Activated naive CD4-positive, alpha-beta T cell treated with anti-CD3 and anti-CD28 coated beads, Interleukin-2, amount 50 U/mL, for 24 hours (primary cell): Measurements from ENCODE around the gene NEO1.

ENCODE experiments used
- H3K27ac Mint-ChIP-seq: one replicate; pipeline ENCODE4 v1.8.0; 2021; ENCODE audit warnings: mild to moderate bottlenecking, mixed read lengths
- H3K27me3 Mint-ChIP-seq: one replicate; pipeline ENCODE4 v1.8.0; 2021; ENCODE audit warnings: mixed read lengths
- H3K36me3 Mint-ChIP-seq: one replicate; pipeline ENCODE4 v1.8.0; 2021; ENCODE audit warnings: mixed read lengths
- H3K4me1 Mint-ChIP-seq: one replicate; pipeline ENCODE4 v1.8.0; 2021; ENCODE audit warnings: mixed read lengths
- H3K4me3 Mint-ChIP-seq: one replicate; pipeline ENCODE4 v1.8.0; 2021; ENCODE audit warnings: mild to moderate bottlenecking, mixed read lengths
- H3K9me3 Mint-ChIP-seq: one replicate; pipeline ENCODE4 v1.8.0; 2021; ENCODE audit warnings: mixed read lengths

NEO1 gene

DNA sequence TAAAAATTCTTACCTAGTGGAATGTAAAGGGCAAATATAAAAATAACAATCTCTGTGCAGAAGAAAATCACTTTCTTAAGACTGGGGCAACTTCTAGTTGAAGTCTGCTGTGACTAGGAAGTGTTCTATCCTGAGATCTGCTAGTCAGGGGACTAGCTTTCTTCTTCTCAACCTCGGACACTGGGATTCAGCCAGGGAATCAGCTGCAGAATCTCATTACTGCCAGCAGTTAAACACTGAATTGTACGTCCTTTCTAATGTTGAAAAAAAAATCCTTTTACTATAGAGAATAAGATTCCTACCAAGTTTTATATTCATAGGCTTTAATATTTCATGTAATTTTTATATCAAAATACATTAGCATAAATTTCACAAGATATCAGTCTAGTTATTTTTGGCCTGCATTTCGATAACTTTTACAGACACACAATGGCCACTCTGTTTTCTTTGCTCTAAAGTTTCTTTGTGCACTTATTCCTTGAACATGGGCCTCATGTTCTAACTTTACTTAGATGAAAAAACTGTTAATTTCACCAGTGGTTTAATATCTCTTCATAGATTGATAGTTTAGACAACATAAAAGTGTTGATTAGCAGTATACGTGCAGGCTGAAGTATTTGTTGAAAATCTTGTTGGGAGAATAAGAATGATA, 2.6 kb upstream of the NEO1 start:
- no peaks in the 10 kb centered on the region for H3K9me3 Mint-ChIP-seq
- no peaks in the 10 kb centered on the region for H3K27me3 Mint-ChIP-seq
- H3K4me1 Mint-ChIP-seq, result peaks cover 10% of the 10 kb centered on the region
- no peaks in the 10 kb centered on the region for H3K36me3 Mint-ChIP-seq
- no peak overlapping the region for H3K27ac Mint-ChIP-seq
- no peak overlapping the region for H3K4me3 Mint-ChIP-seq

DNA sequence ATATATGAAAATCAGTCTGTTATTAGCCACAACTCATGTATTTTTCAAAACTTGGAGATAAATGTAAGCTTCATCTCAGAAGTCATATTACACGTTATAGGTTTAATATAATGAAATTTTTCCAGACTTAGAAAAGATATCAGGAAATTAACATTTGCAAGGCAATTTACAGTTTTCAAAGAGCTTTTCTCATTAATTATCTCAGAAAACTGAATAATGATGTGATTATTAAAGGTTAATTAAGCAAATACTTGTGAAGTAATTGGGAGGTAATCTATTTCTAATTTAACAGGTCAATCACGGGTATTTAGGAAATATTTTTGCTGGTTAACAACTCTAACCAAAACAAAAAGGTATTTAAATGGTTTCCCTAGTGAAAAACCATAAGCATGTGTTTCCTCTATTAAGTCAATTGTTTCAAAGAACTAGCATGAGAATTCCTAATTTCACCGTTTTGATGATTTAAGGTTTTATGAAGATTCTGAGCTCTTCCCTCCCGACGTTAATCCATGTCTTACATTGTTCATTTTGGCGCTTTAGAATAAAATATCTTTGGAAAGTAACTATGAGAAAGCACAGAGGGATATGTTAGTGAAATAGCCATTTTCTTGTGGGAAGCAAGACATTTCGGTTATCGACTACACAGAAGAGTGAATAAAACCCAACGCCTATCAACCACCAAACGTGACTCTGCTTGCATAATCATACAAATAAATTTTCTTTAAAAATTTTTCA, 1.5 kb upstream of the NEO1 start:
- peaks cover 10% of the 10 kb centered on the region for H3K4me1 Mint-ChIP-seq
- H3K4me3 Mint-ChIP-seq, result peak overlapping the region; percentile 77
- no peaks in the 10 kb centered on the region for H3K36me3 Mint-ChIP-seq
- peak overlapping the region; percentile 37 for H3K27ac Mint-ChIP-seq
- no peaks in the 10 kb centered on the region for H3K27me3 Mint-ChIP-seq
- H3K9me3 Mint-ChIP-seq, result no peaks in the 10 kb centered on the region

DNA sequence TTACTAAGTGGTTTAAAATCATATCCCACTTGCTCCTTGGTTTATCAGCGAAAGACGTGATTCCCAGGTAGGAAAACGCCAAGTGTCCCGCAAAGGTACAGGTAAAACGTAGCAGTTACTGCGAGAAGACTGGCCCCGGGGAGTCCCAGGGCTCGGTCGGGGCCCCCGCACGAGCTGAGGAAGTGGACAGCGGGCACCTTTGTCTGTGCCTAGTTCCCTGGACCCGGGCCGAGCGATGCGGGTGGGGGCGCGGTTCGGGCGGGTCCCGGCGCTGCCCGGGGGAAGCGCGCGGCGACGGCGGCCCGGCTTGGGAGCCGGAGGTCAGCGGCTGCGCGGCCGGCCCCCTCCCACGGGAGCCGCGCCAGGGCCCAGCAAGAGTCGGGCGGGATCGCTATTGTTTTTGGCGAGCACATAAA, 864 bp upstream of the NEO1 start:
- Mint-ChIP-seq H3K4me1 (peaks cover 10% of the 10 kb centered on the region), H3K27me3 (no peaks in the 10 kb centered on the region), H3K36me3 (no peaks in the 10 kb centered on the region), H3K4me3 (peak overlapping the region; percentile 77), H3K9me3 (no peaks in the 10 kb centered on the region), H3K27ac (peak overlapping the region; percentile 37)

DNA sequence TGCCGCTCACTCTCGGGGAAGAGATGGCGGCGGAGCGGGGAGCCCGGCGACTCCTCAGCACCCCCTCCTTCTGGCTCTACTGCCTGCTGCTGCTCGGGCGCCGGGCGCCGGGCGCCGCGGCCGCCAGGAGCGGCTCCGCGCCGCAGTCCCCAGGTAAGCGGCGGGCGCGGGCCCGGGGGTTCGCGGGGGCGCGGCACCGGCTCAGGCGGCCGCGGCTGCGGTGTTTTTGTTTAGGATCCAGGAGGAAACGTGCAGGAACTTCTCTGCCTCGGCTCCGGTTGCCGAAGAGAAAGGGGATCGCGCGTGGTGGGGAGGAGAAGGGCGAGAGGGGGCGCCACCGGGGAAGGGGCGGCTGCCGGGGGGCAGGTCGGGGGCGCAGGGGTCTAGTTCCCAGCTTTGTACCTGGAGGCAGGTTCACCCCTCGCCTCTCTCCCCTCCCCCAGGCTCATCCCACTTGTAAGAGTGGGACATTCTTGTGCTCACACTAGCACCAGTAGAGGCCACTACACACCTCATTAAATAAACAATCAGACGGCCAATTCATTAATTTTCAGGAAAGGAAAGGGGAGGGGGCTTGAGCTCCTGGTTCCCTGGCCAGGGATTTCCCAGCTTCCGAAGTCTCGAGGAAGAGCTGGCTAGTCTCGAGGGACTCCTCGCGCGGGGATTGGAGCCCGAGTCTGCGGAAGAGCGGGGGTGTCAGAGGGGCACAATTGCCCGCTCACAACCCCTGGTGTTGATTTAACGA, 562 bp downstream of the NEO1 start:
- Mint-ChIP-seq H3K9me3 (no peaks in the 10 kb centered on the region), H3K27ac (no peak overlapping the region), H3K36me3 (no peaks in the 10 kb centered on the region), H3K4me1 (peaks cover 10% of the 10 kb centered on the region), H3K4me3 (peak overlapping the region; percentile 90), H3K27me3 (no peaks in the 10 kb centered on the region)

DNA sequence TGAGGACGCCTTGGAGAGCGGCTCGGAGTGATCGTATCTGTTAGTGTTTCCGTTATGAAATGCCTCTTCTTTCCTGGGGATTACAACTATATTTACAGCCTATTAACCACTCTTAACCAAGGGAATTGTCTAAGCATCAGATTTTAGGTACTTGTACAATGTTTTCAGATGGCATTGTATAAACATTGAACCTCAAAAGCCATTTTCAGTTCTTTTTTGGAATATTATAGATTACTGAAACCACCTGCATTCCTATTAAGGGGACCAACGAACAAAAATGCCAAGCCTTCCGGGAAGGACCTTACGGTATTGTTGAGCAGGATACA, 1.1 kb downstream of the NEO1 start:
- H3K36me3 Mint-ChIP-seq, result no peaks in the 10 kb centered on the region
- peak overlapping the region; percentile 90 for H3K4me3 Mint-ChIP-seq
- H3K4me1 Mint-ChIP-seq, result peaks cover 10% of the 10 kb centered on the region
- H3K27me3 Mint-ChIP-seq, result no peaks in the 10 kb centered on the region
- no peaks in the 10 kb centered on the region for H3K9me3 Mint-ChIP-seq
- peak overlapping the region; percentile 63 for H3K27ac Mint-ChIP-seq

DNA sequence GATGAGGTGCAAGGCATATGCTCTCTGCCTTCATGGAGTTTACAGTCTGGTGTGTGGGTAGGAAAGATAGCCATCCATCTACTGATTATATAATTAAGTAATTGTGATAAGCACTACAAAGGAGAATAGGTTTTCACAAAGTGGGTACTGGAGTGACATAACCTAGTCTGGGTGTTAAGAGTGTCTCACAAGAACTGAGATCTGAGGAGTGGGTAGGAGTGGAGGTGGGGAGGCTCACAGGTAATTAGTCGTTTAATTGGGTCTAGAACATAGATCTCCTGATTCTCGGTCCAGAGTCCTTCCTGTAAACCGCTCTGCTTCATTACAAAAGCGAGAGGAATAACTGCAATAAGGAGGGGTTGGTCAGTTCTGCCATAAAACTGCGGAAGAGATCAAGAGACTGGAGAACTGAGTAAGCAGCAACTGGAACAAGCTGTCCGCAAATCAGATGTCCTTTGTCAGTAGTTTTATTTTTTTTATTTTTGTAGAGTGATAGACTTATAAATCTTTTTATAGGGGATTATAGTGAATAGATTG, 2.2 kb downstream of the NEO1 start:
- Mint-ChIP-seq H3K27ac (no peak overlapping the region), H3K27me3 (no peaks in the 10 kb centered on the region), H3K4me1 (peaks cover 10% of the 10 kb centered on the region)

DNA sequence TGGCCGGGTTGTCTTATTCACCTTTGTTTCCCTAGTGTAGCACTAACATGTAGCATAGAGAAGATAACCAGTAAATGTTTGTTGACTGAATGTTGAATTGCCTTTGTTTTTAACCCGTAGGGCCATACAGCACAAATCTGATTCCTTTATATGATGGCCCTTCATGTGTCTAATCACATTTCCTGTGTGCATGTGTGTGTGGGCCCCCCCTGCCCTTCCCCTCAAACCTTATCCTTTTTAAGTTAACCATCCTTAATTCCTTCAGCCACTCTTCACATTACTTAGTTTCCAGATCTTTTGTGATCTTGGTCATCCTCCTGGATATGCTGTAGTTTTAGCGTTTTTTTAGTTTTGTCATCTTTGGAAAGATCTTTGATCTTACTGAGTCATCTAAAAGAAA, 4.2 kb downstream of the NEO1 start:
- no peaks in the 10 kb centered on the region for H3K9me3 Mint-ChIP-seq
- no peak overlapping the region for H3K27ac Mint-ChIP-seq
- H3K4me3 Mint-ChIP-seq, result no peak overlapping the region
- peaks cover 7% of the 10 kb centered on the region for H3K4me1 Mint-ChIP-seq
- H3K36me3 Mint-ChIP-seq, result no peaks in the 10 kb centered on the region
- H3K27me3 Mint-ChIP-seq, result no peaks in the 10 kb centered on the region

More for the DNA sequence above, 2.2 kb downstream of the NEO1 start:
- H3K36me3 Mint-ChIP-seq, result no peaks in the 10 kb centered on the region
- no peaks in the 10 kb centered on the region for H3K9me3 Mint-ChIP-seq
- H3K4me3 Mint-ChIP-seq, result no peak overlapping the region

DNA sequence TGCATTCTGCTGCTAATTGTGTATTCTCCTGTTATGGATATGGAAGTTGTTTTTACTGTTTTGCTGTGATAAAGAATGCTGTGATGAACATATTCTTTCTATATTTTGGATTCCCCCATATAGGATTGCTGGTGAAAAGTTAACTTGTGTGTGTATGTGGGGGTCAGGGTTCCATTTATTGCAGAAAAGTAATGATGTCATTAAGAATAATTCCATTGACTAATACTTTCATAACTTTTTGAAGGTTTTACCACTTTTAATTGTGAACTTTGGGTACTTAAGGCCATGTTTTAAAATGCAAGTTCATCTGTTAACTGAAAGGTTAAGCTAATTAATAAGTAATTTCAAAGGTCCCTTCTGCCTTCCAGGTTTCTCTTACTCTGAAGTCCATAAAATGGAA, 6.2 kb downstream of the NEO1 start:
- no peaks in the 10 kb centered on the region for H3K27me3 Mint-ChIP-seq
- H3K4me3 Mint-ChIP-seq, result no peak overlapping the region
- no peak overlapping the region for H3K27ac Mint-ChIP-seq
- H3K4me1 Mint-ChIP-seq, result peaks cover 1% of the 10 kb centered on the region
- H3K36me3 Mint-ChIP-seq, result no peaks in the 10 kb centered on the region
- no peaks in the 10 kb centered on the region for H3K9me3 Mint-ChIP-seq

DNA sequence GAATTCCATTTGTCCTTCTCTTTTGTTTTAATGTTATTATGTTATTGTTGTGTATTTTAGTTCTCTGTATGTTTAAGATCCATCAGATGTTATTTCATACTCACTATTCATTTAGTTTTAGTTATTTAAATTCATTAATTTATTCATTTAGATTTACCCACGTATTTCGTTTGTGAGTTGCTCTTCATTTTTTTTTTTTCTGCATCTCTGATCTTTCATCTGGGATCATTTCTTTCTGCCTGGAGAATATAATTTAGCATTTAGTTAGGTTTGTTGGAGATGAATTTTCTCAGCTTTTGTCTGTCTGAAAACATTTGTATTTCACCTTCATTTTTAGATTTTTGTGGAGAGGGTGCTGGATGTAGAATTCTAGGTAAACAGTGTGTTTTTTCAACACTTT, 12.9 kb downstream of the NEO1 start:
- Mint-ChIP-seq H3K9me3 (no peaks in the 10 kb centered on the region), H3K4me1 (no peaks in the 10 kb centered on the region), H3K27me3 (peaks cover 2% of the 10 kb centered on the region), H3K4me3 (no peak overlapping the region), H3K27ac (no peak overlapping the region), H3K36me3 (no peaks in the 10 kb centered on the region)

DNA sequence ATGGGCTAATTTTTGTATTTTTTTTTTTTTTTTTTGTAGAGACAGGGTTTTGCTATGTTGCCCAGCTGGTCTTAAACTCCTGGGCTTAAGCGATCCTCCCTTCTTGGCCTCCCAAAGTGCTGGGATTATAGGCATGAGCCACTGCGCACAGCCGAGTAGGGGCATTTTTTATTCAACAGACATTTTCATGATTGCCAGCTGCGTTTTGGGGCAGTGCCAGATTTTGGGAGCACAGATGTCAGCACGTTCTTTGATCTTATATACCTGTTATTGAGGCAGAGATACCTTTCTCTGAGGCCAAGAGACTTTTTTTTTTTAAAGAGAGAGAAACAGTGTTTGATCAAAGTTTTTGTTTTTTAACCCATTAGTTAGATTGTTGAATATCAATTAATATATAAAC, 16.8 kb downstream of the NEO1 start:
- Mint-ChIP-seq H3K36me3 (no peaks in the 10 kb centered on the region), H3K27ac (no peak overlapping the region), H3K9me3 (no peaks in the 10 kb centered on the region), H3K4me3 (no peak overlapping the region), H3K27me3 (peaks cover 2% of the 10 kb centered on the region), H3K4me1 (no peaks in the 10 kb centered on the region)

DNA sequence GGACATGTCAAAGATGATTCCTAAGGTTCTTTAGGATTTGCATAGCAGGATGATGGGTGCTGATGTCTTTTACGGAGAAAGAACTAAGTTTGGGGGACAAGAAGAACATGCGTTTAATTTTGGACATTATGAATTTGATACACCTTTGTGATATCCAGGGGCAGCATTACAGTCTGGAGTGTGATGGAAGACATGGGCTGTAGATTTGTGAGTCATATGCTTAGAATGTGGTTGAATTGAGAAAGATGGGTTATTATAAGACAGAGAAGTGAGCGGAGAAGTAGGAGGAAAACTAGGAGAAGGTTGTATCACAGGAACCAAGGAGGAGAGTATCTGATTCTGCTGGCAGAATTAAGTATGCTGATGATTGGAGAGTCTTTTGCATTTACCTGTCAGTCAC, 20.6 kb downstream of the NEO1 start:
- no peak overlapping the region for H3K27ac Mint-ChIP-seq
- no peaks in the 10 kb centered on the region for H3K9me3 Mint-ChIP-seq
- no peaks in the 10 kb centered on the region for H3K36me3 Mint-ChIP-seq
- H3K4me3 Mint-ChIP-seq, result no peak overlapping the region
- H3K27me3 Mint-ChIP-seq, result no peaks in the 10 kb centered on the region
- no peaks in the 10 kb centered on the region for H3K4me1 Mint-ChIP-seq

DNA sequence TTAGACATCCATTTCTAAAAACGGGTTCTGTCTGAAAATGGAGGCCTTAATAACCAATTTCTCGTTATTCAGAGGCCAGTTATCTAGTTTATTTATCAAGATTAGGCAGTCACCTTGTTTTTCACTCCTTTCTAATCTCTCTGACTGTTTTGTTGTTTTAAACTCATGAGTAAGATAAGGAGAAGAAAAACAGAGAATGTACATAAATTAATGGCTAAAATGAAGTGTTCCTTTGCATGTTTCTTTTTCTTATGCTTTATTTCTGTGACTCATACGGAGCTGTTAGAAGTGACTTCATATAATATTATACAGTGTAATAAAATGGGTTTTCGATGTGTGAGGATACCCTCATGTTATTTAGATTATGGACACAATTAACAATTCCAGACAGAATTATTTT, 22.0 kb downstream of the NEO1 start:
- Mint-ChIP-seq H3K36me3 (no peaks in the 10 kb centered on the region), H3K27ac (no peak overlapping the region), H3K27me3 (no peaks in the 10 kb centered on the region), H3K9me3 (no peaks in the 10 kb centered on the region), H3K4me1 (no peaks in the 10 kb centered on the region), H3K4me3 (no peak overlapping the region)

DNA sequence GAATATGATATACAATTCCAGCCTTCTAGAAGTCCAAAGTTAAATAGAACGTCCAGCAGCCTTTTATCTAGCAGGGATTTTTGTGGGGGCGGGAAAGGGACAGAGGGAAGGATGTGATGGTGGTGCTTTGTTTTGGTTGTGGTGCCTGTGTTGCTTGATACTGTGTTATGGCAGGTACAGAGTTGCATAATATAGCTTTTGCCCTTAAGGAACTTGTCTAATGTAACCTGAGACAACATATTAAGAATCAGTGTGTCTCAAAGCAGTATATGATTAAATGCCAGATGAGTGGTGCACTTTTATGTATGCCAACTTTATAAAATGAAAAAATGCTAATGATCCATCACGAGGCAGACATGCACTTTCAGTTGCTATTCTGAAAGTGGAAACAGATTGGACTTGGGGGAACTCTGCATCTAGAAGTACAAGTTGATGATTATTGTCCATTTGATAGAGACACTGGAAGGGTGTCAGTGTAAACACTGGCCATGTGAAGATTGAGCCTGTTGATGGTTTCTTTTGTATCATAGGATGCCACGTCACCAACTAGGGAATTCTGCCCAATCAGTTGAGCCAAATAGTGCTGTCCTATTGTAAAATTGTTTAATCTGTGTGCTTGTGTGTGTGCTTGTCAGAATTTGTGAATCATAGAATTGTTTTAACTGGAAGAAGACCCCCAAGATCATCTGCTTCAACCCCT, 23.0 kb downstream of the NEO1 start:
- no peaks in the 10 kb centered on the region for H3K36me3 Mint-ChIP-seq

DNA sequence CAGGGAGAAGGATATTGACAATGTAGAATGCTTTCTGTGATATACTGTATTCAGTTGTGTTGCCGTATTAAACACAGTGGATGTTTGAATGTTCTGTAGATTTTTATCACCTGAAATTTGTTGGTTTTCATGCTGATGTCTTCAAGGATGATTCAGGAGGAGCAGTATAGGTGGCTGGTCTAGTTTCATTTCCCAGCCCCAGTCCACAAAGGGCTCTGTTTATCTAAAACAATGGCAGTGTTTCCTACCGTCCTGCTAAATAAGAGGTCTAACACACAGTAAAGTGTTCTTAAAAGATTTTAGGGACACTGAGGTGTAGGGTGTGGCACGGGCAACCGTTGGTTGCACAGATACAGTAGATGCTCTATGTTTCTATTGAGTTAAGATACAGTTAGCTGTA, 26.0 kb downstream of the NEO1 start:
- H3K4me3 Mint-ChIP-seq, result no peak overlapping the region
- no peaks in the 10 kb centered on the region for H3K4me1 Mint-ChIP-seq
- H3K36me3 Mint-ChIP-seq, result no peaks in the 10 kb centered on the region
- H3K27me3 Mint-ChIP-seq, result no peaks in the 10 kb centered on the region
- H3K27ac Mint-ChIP-seq, result no peak overlapping the region
- no peaks in the 10 kb centered on the region for H3K9me3 Mint-ChIP-seq

More for the DNA sequence above, 23.0 kb downstream of the NEO1 start:
- Mint-ChIP-seq H3K4me3 (no peak overlapping the region), H3K9me3 (no peaks in the 10 kb centered on the region), H3K27me3 (no peaks in the 10 kb centered on the region), H3K27ac (no peak overlapping the region), H3K4me1 (no peaks in the 10 kb centered on the region)

DNA sequence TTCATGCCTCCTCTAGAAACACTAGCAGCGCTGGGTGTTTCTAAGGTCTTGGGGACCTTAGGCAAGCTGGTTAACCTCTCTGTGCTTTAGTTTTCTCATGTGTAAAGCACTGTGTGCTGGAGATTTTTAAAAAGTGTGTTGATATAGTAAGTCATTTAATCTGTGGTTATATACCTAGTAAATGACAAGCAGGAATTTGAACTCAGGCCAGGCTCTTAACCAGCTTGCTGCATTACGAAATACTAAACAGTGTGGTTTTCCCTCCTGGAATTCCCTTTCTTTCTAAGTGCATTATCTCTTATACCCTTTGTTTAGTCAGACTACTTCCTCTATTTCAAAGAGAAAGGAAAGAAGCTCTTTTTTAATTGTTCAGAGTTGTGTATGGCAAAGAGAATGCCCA, 26.5 kb downstream of the NEO1 start:
- H3K27ac Mint-ChIP-seq, result no peak overlapping the region
- H3K27me3 Mint-ChIP-seq, result no peaks in the 10 kb centered on the region
- no peaks in the 10 kb centered on the region for H3K4me1 Mint-ChIP-seq
- H3K9me3 Mint-ChIP-seq, result no peaks in the 10 kb centered on the region
- no peak overlapping the region for H3K4me3 Mint-ChIP-seq
- H3K36me3 Mint-ChIP-seq, result no peaks in the 10 kb centered on the region
